HL-60/S4 (cell line): ENCODE results near the gene TFAP2C.
"Not testable (repeated sequence)": the region's sequence is repeated elsewhere in the genome, so short reads cannot be mapped to it uniquely, and the experiment has no call there.

Source experiments
- in situ Hi-C: fragments of 300-500 bp; cut with MboI; formaldehyde crosslinking; loops from 2 replicates; pipeline ENCODE4 v1.14.3; 2022; ENCODE audit warnings: low sequenced_read_pairs

The TFAP2C gene

DNA sequence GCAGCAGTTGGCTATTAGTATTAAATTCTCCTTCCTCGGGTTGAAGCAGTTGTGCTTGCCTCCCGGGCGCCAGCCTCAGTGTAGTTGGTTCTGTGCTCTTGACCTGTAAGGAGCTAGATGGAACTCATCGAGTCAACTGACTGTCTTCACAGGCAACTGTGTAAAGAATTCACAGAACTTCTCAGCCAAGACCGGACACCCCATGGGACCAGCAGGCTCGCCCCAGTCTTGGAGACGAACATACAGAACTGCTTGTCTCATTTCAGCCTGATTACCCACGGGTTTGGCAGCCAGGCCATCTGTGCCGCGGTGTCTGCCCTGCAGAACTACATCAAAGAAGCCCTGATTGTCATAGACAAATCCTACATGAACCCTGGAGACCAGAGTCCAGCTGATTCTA, 8.5 kb downstream of the TFAP2C start:
- in situ Hi-C loops = no loop called here

DNA sequence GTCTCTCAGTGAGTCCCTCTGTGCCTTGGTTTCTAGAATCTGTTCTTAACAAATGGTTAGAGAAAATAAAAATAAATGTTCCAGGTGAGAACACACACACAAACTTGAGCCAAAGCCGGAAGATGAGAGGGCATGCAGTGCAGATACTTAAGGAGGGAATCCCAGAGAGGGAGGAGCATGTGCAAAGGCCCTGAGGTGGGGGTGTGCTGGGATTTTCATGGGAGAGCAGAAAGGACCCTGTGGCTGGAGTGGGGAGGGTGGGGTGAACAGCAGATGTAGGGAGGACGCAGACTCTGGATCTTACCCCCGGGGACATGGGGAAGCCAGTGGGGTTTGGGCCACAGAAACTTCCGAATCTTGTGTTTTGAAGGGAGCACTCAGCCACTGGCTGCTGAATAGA, 17.5 kb downstream of the TFAP2C start:
- in situ Hi-C loops = no loop called here

GRCh38 chr20:56653211-56653610, 24.1 kb downstream of the TFAP2C start:
- in situ Hi-C loops = no loop called here

- in situ Hi-C loops = no loop called here
Observed at GRCh38 chr20:56656632-56657031, 27.5 kb downstream of the TFAP2C start.

- in situ Hi-C loops = no loop called here
Observed at GRCh38 chr20:56657879-56658278, 28.8 kb downstream of the TFAP2C start.

DNA sequence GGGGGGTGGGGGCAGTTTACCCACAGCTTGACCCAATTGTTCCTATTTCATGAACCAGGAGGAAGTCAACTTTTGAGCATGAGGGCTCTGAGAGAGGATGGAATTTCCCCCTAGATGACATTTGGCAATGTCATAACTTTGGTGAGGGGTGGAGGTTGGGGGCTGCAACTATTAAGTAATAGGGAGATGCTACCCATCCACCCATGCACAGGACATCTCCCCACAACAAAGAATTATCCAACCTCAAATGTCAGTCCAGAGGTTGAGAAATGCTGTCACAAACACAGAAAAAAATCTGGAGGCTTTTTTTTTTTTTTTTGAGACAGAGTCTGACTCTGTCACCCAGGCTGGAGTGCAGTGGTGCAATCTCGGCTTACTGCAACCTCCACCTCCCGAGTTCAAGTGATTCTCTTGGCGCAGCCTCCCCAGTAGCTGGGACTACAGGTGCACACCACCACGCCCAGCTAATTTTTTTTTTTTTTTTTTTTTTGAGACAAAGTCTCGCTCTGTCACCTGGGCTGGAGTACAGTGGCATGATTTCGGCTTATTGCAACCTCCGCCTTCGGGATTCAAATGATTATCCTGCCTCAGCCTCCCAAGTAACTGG, 29.3 kb downstream of the TFAP2C start:
- in situ Hi-C loops = not testable (repeated sequence)

GRCh38 chr20:56663660-56664059, 34.6 kb downstream of the TFAP2C start:
- in situ Hi-C loops = no loop called here

DNA sequence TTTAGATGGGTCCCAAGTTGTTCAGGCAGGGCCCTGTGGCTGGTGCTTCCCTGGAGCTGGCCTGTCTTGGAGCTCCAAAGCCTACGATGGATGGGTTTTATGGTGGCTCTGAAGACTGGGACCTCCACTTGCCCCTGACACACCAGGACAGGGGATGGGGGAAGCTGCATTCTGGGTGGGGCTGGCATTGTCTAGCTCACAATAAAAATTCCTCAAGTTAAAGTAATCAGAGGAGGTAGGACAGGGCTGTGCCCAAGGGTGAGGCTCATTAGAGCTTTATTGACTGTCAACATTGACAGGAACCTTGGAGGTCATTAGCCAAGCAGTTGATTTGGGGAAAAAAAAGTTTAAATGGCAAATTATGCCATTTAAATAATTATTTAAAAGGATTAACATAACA, 35.7 kb downstream of the TFAP2C start:
- in situ Hi-C loops = no loop called here

- in situ Hi-C loops = no loop called here
Observed at GRCh38 chr20:56665806-56666205, 36.7 kb downstream of the TFAP2C start.

- in situ Hi-C loops = no loop called here
Observed at GRCh38 chr20:56673450-56673849, 44.3 kb downstream of the TFAP2C start.

DNA sequence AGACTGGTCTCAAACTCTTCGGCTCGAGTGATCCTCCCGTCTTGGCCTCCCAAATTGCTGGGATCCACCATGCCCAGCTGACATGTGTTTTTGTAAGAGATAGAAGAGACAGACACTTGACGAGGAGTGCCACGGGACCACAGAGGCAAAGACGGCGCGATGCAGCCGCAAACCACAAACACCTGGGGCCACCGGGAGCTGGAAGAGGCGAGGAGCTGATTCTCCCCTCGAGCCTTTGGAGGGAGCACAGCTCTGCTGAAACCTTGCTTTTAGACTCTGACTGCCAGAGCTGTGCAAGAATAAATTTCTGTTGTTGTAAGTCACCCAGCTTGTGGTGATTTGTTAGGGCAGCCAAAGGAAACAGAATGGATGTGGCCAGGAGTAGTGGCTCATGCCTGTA, 46.9 kb downstream of the TFAP2C start:
- in situ Hi-C loops = no loop called here

DNA sequence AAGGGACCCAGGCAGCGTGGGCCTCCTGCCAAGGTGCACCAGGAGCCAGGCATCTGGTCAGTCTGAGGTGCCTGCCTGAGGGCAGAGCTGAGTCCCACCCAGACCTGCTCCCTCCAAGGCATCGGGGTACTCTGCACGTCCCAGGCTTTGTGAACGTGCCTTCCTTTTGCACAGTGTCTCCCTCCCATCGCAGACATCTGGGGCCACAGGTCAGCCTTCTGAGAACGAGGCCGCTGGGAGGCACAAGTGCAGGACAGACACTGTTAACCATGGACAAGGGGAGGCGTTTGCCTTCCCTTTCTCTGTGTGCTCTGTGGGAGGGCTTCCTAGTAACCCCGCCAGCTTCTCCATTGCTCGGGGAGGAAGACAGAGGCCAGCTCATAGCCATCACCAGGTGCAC, 47.6 kb downstream of the TFAP2C start:
- in situ Hi-C loops = no loop called here

DNA sequence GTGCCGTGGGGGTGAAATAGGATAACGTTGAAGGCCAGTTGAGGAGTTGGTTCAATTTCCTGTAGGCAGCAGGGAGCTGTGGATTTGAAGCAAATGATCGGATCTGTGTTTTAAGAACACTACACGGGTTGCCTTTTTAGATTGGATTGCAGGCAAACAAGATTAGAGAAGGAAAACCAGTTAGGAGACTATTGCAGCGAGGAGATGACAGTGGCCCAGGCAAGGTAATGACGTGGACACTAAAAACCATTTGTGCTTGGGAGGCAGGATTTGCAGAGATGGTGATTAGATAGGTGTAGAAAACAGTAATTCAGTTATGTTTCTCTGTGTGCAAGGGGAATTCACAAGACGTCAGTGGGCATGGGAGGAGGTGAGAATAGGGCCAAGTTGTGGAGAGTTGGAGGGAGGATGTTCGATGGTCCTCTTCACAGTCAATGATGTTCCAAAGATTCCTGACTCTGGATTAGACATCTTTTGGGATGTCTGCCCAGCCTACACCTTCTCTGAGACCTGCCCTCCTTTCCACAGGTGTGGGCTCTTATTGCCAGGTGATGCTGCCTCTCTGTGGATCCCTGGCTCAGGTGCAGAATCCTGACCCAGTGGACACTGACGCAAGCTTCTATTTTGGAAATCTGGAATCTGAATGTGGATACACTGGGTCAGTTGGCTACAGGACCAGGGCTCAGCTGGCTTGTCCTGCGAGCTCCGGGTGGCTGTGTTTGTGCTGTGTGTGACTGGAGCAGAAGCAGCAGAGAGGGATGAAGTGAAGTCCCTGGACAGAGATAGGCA, 54.2 kb downstream of the TFAP2C start:
- in situ Hi-C loops = no loop called here

DNA sequence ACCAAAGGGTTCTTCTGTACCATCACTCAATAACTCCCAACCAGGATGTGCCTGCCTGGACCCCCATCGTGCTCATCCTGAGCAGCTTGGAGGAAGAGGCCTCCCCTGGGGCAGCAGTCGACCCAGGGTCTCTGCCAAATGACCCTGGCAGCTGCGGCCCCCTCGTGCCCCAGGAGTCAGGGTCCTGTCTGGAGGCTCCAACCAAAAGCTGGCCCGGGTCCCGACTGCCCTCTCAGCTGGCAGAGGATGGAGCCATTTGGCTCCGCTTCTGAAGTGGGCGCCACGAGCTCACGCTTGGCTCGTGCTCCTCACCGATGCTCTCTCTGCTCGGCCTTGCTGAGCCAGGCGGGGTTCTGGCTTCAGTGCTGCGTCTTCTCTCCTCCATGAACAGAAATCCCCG, 56.8 kb downstream of the TFAP2C start:
- in situ Hi-C loops = no loop called here

GRCh38 chr20:56687061-56687460, 58.0 kb downstream of the TFAP2C start:
- in situ Hi-C loops = no loop called here

GRCh38 chr20:56688106-56688505, 59.0 kb downstream of the TFAP2C start:
- in situ Hi-C loops = no loop called here
